NCI-H187 treated with DMSO at 0.1 percent for 48 hours (cell line): ENCODE results near the gene EPOP.

Experiments used
- DNase-seq: peaks from one replicate; lab custom pipeline; 2025; lab: John Stamatoyannopoulos, UW

Gene EPOP

GRCh38 chr17:38705803-38706504 lies 31.2 kb upstream of the EPOP start:
- DNase-seq: no peak

GRCh38 chr17:38705523-38705802 lies 30.7 kb upstream of the EPOP start:
- no peak for DNase-seq

DNA sequence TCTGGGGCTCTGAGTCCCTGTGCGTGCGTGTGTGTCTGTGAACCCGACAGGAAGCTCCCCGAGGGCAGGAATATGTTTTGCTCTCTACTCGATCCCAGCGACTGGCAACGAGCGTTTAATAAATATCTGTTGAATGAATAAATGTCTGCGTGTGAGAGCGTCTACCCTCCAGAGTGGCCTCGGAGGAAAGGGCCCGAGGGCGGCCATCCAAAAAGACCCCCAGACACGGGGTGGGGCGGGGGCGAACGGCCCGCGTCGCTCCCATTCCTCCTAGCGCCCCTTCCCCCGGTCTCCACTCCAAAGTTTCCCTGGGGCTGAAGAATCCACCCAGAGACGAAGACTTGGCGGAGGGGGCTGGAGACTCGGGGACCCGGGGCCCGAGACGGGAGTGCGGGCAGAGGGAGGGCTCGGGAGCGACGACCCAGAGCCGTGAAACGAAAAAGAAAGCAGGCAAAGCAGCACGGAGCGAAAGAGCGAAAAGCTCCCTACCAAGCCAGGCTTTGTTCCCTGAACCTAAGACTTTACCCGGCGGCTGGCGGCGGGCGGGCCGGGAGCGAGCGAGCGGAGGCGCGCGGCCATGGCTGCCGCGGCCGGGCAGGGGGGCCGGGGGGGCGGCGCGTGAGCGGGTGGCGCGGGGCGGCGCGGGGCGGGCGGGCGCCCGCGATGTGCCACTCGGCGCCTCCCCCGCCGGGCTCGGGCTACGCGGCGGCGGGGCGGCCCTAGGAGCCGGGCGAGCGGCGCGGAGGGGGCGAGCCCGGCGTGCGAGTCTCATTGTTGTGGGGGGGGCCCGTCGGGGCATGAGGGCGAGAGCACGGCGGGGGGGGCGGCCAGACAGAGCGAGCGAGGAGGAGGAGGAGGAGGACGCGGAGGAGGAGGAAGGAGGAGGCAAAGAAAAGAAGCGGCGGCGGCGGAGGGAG lies 30.1 kb upstream of the EPOP start, which contains the start of gene MLLT6:
TSS of gene MLLT6 (plus strand) at position 668 of the 917 bp plus-strand sequence. CDS start 360 bp downstream, outside the sequence.
- peak; percentile 24 for DNase-seq

GRCh38 chr17:38703742-38704605 lies 29.2 kb upstream of the EPOP start:
- DNase-seq: peak; percentile 62

DNA sequence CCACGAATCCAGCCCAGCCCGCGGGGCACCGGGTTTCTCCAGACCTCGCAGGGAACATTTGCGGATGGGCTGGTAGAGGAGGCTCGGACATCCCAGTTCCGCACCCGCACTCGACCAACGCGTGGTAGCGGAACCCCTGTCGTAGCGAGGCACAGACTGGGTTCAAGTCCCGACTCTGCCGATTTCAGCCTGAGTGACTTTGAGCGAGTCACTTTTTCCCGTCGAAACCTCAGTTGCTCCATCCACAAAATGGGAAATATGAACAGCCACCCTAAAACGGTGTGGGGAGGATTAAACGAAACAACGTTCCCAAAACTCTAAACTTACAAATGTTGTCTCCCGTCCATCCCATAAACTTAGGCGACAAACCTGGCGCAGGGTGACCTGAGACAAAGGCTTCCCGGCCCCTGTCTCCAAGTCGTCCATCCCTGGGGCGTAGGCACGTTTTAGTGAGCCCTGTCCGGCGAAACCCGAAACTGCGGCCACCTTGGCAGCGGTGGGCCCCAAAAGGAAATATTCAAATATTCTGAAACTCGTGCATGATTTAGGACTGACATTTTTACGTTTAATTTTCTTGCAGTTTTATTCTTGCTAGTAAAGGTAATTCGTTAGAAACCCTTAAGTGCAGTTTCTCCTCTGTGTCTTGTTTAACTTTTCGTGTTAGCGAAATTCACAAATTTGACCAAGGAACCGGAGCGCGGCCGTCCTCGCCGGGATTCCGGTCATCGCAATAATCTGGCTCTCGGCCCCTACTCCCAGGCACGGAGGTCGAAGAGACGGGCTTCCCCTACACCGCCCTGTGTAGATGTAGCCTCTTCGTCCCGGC lies 28.4 kb upstream of the EPOP start:
- no peak for DNase-seq

GRCh38 chr17:38702166-38702915 lies 27.6 kb upstream of the EPOP start:
- no peak for DNase-seq

GRCh38 chr17:38701504-38702165 lies 26.9 kb upstream of the EPOP start:
- DNase-seq: no peak

DNA sequence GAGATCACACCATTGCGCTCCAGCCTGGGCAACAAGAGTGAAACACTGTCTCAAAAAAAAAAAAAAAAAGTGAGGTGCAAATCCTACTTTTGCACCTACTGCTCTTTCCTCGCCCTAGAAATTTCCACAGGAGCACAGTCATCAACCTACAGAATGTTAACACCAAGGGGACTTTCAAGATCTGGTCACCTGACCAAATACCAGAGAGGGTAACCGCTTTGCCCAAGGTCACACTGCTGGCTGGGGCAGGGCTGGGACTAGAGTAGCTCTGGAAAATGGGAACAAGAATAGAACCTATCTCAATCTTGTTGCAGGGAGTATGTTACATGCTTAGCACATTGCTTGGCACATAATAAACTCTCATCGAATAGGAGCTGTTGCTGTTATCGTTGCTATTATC lies 24.0 kb upstream of the EPOP start:
- DNase-seq: no peak

- DNase-seq: no peak
These were observed 22.5 kb upstream of the EPOP start for GRCh38 chr17:38697061-38697820.

DNA sequence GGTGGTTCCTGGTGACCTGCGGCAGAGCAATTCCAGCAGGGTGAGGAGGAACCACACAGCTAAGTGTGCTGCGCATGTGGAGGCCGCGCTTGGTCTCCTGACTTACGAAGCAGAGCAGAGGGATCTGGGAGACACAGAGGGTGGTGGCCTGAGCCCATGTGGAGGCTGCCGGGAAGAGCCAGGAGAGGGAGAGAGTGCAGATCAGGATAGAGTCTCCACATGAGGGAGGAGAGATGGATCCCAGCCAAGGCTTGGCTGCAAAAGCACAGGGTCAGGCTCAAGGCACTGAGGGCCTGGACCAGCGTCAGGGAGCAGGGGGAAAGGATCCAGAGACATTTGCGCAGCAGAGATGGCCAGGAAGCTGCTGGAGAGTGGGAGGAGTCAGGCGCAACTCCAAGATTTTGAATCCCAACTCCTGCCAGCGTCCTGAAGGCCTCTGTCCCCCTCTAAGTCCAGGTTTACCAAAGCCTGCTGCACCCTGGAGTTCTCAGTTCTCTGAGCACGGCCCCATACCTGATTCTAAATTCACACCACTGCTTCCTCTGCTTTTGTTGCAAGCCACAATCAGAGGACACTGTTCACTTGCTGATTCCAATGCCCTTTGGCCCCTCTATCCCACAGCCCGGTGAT lies 19.1 kb upstream of the EPOP start:
- DNase-seq: no peak

- no peak for DNase-seq
These were observed 16.4 kb upstream of the EPOP start for GRCh38 chr17:38691154-38691553.

- DNase-seq: no peak
These were observed 15.6 kb upstream of the EPOP start for GRCh38 chr17:38690386-38690785.

GRCh38 chr17:38687286-38687685 lies 12.5 kb upstream of the EPOP start:
- no peak for DNase-seq

DNA sequence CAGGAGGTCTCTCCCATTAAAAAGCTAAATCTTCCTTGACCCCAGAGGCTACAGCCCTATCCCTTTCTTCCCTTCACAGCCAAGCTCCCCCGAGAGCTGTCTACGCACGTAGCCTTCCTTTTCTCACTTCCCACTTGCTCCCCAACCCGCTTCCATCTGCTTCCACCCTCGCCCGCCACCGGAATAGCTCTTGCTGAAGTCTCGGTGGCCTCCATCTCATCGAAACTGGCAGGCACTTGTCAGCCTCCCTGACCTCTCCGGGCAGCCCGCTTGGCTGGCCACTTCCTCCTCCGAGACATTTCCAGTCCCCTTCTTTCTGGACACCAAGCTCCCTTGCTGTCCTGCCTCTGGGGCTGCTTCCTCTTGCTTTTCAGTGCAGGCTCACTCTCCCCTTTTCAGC lies 10.7 kb upstream of the EPOP start:
- DNase-seq: no peak

- no peak for DNase-seq
These were observed 6.3 kb upstream of the EPOP start for GRCh38 chr17:38681096-38681495.

DNA sequence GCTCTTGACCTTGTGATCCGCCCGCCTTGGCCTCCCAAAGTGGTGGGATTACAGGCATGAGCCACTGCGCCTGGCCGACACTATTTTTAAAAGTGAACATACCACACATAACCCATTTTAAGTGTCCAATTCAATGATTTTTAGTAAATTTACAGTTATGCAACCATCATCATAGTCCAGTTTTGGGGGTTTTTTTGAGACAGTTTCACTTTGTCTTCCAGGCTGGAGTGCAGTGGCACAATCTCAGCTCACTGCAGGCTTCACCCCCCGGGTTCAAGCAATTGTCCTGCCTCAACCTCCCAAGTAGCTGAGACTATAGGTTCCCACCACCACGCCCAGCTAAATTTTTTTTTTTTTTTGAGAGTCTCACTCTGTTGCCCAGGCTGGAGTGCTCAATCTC lies 3.1 kb upstream of the EPOP start:
- no peak for DNase-seq

DNA sequence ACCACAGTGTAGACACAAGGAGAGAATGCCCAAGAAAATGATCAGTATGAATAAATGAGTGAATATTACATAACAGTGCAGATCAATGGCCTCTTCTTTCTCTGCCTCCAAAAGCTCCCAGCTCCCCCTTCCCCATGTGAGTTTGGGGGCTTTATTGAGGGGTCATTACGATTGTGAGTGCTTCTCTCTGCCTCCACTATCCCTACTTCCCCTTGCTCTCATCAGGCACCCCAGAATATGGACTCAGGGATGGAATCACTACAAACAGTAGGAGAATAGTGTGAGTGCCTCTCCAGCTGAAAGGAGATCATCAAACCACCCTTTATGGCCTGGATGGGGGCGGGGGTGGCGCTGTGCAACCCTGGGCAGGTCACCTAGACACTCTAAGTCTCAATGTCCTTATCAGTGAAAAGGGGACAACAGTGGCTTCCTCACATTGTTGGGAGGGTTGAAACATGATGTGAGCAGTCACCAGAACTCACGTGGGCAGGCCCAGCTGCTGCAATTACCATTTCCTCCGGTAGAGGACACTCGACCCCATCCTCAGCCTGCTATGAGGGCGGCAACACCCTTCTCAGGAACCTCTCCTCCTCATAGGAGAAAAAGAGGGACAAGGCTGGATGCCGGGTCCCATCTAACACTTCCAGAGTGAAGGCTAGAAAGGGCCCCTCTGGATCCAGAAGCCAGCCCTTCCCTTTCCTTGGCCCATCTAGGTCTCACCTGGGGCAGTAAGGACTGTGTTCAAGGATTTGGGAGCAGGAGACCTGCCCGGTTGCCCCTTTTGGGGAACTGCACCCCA lies 2.1 kb upstream of the EPOP start:
- DNase-seq: peak; percentile 32
